Measurements from ENCODE around the gene FAM221B. TPM values are rescaled to one million over a fixed set of nuclear protein-coding genes. Genes with fewer than 3 reads are reported as not detected.
A peak's percentile ranks its signal among the peaks of the same experiment; 100 is the strongest.

The FAM221B gene
- total and polyA plus RNA-seq, 2 of the 4 experiments (the other 2 are of a cell fraction): not detected

- 95% methylated on average over 24 of the region's 34 CpGs; no CpG with 5 or more reads in 1 of the 2 experiments for WGBS, 2 experiments (ENCODE audit: extremely low coverage in 2 of 2, insufficient read length in 1 of 2)
- peak overlapping the region; percentile 18 for H2BK5ac ChIP-seq (ENCODE audit: low read depth, low read length, poor library complexity, severe bottlenecking)
- H3K79me1 ChIP-seq (ENCODE audit: low read depth in 1 of 2, low read length in 2 of 2): peaks cover 27 to 55% of the 10 kb centered on the region in 2 experiments
- no peaks in the 10 kb centered on the region for H3K9me3 ChIP-seq (ENCODE audit: control insufficient read depth, insufficient read depth, low read length)
- no peak overlapping the region for H3K56ac ChIP-seq (ENCODE audit: extremely low read depth, insufficient read depth, low read length)
- ATAC-seq (ENCODE audit: low read depth): no peak
- H3K18ac ChIP-seq (ENCODE audit: low read depth, low read length): peak overlapping the region; percentile 97; the same call in 1 of the 2 replicates
- no peaks in the 10 kb centered on the region for H4K20me1 ChIP-seq (ENCODE audit: insufficient read depth, low read length)
- TF ChIP-seq RFX5 (IDR thresholded peaks at IDR 0.05; ENCODE audit: low read depth, low read length): no peak
- no peak for TF ChIP-seq RCOR1 (IDR thresholded peaks at IDR 0.05; ENCODE audit: insufficient replicate concordance, low read length)
- no peak for TF ChIP-seq BHLHE40 (IDR thresholded peaks at IDR 0.05; ENCODE audit: low read depth, low read length)
- TF ChIP-seq CHD1 (IDR thresholded peaks at IDR 0.05; ENCODE audit: low read depth, low read length): no peak
- TF ChIP-seq CEBPB (IDR thresholded peaks at IDR 0.05; ENCODE audit: low read depth, low read length): no peak
- TF ChIP-seq NFE2L2 (IDR thresholded peaks at IDR 0.05; ENCODE audit: low read depth, low read length): no peak
- TF ChIP-seq SMC3 (IDR thresholded peaks at IDR 0.05; ENCODE audit: low read depth, low read length): no peak
- no peak for TF ChIP-seq FOS (IDR thresholded peaks at IDR 0.05; ENCODE audit: low read depth, low read length)
- no peak for TF ChIP-seq ELK1 (IDR thresholded peaks at IDR 0.05; ENCODE audit: borderline replicate concordance, low read depth, low read length)
- no peak for TF ChIP-seq POLR2A (IDR thresholded peaks at IDR 0.05; ENCODE audit: low read depth, low read length)
- TF ChIP-seq RAD21 (IDR thresholded peaks at IDR 0.05; ENCODE audit: low read length): no peak
- TF ChIP-seq MAZ (IDR thresholded peaks at IDR 0.05; ENCODE audit: borderline replicate concordance, low read depth, low read length): no peak
- TF ChIP-seq MAFK (IDR thresholded peaks at IDR 0.05; ENCODE audit: low read depth, low read length): no peak
- no peak for TF ChIP-seq MXI1 (IDR thresholded peaks at IDR 0.05; ENCODE audit: borderline replicate concordance, low read depth, low read length)
- H4K91ac ChIP-seq (ENCODE audit: insufficient read depth, low read depth, low read length): peak overlapping the region; percentile 59; the same call in 1 of the 2 replicates
- no peaks in the 10 kb centered on the region for H3K36me3 ChIP-seq (ENCODE audit: control insufficient read depth, insufficient read depth, low read length)
- H2BK20ac ChIP-seq (ENCODE audit: low read depth, low read length): no peak overlapping the region
- dilution Hi-C loops (cut with HindIII; ENCODE audit: low sequenced_read_pairs, unreplicated experiment) (no loop called here), in situ Hi-C loops (cut with MboI; ENCODE audit: low sequenced_read_pairs) (no loop called here), intact Hi-C loops (cut with micrococcal nuclease) (no loop called here)
- H4K8ac ChIP-seq (ENCODE audit: low read depth in 2 of 2, low read length in 2 of 2): peak overlapping the region; percentile 93 to 97; a peak in 3 of 4 replicates
- peak overlapping the region; percentile 96 for H3K4ac ChIP-seq (ENCODE audit: low read depth, low read length)
- peak overlapping the region; percentile 82 for H2AK9ac ChIP-seq (replicated peaks; ENCODE audit: low read depth, low read length, poor library complexity)
- no TSS peak for BruUV-seq (replicated peaks)
- H3K14ac ChIP-seq (replicated peaks; ENCODE audit: low read depth, low read length): peak overlapping the region; percentile 81
- H3K9ac ChIP-seq (ENCODE audit: low read depth, low read length): peak overlapping the region; percentile 90
- H2BK15ac ChIP-seq (ENCODE audit: low read depth, low read length): 0 out of 3 replicates have a peak overlapping the region, but pooled peaks have one; percentile 6
- peak overlapping the region; percentile 91 for H3K23ac ChIP-seq (ENCODE audit: low read depth, low read length)
- no peaks in the 10 kb centered on the region for H3K27me3 ChIP-seq (ENCODE audit: control insufficient read depth, insufficient read depth, low read length)
- CTCF ChIA-PET: interaction anchor here (0.6 to 1.3 kb wide), 3 partner anchors 20 to 131 kb away, joined by 3 to 5 read pairs (median 4); partner anchors contain the start of gene SPAG8
- POLR2A ChIA-PET (ENCODE audit: unreplicated experiment): interaction anchor here (0.7 kb wide), 1 partner anchor 9 kb away, joined by 3 read pairs; no protein-coding TSS in a partner anchor
- DNase-seq: no peak
- no peak overlapping the region for H2BK120ac ChIP-seq (ENCODE audit: low read depth, low read length)
- no peak overlapping the region; the same call in none of the 2 replicates for H4K5ac ChIP-seq (ENCODE audit: low read depth, low read length)
- H2AK5ac ChIP-seq (ENCODE audit: low read depth, low read length): peak overlapping the region; percentile 66
- H2AFZ ChIP-seq (replicated peaks; ENCODE audit: low read length, poor library complexity): peak overlapping the region; percentile 93
- peak overlapping the region; percentile 89 for H3K27ac ChIP-seq (ENCODE audit: insufficient read depth, low read length)
- peak overlapping the region; percentile 98 for H3K4me2 ChIP-seq (ENCODE audit: low read depth, low read length)
- peaks cover 28% of the 10 kb centered on the region for H3K4me1 ChIP-seq (ENCODE audit: control insufficient read depth, insufficient read depth, low read length)
- H3K4me3 ChIP-seq (ENCODE audit: insufficient read depth, low read depth, low read length): peak overlapping the region; percentile 89
- H3K9me1 ChIP-seq (ENCODE audit: insufficient read depth, low read length): peaks cover 39% of the 10 kb centered on the region
Observed at GRCh38 chr9:35792024-35792813, 36.3 kb downstream of the FAM221B start.
